H1 (cell line): ENCODE measurements around the gene ANKRD9. TPM values are rescaled to one million over a fixed set of nuclear protein-coding genes. Genes with fewer than 3 reads are reported as not detected.
"Not testable (repeated sequence)": the region's sequence is repeated elsewhere in the genome, so short reads cannot be mapped to it uniquely, and the experiment has no call there.

Source experiments
- CTCF ChIA-PET: fragments of 300-600 bp; sonication (Branson Sonifier 250); formaldehyde crosslinking; loops from one replicate; lab custom pipeline; 2021; ENCODE audit not compliant: partially characterized antibody; lab: Charles Lee
- POLR2A ChIA-PET: fragments of 300-600 bp; sonication (Branson Sonifier 250); formaldehyde crosslinking; loops from one replicate; lab custom pipeline; 2021; ENCODE audit warnings: inconsistent platforms; ENCODE audit not compliant: partially characterized antibody; lab: Charles Lee
- DNase-seq, 2 experiments: peaks; one replicate each; pipeline versions ENCODE4 v3.0.0 to v3.0.0-alpha.2; 2010 to 2022; ENCODE audit warnings: low spot score in 2 of 2, low read depth in 1 of 2, mixed read lengths in 1 of 2
- FAIRE-seq: peaks from 2 replicates; lab custom pipeline; 2011; peaks lifted over from hg19 to GRCh38; lab: Jason Lieb, UNC
- H2AFZ ChIP-seq: 2 replicates; pipeline ENCODE4 v1.8.1; 2012; ENCODE audit warnings: low read length, inconsistent platforms
- H2AK5ac ChIP-seq: 2 replicates; pipeline ENCODE4 v1.6.1; 2013; ENCODE audit warnings: low read depth, low read length
- H2BK120ac ChIP-seq: replicated peaks from 2 replicates; pipeline ENCODE3; 2013; ENCODE audit warnings: low read depth, low read length, inconsistent platforms
- H2BK12ac ChIP-seq: 2 replicates; pipeline ENCODE4 v1.6.1; 2013; ENCODE audit warnings: low read depth, low read length
- H2BK15ac ChIP-seq: 2 replicates; pipeline ENCODE4 v1.6.1; 2013; ENCODE audit warnings: low read length
- H2BK20ac ChIP-seq: 2 replicates; pipeline ENCODE4 v1.6.1; 2013; ENCODE audit warnings: low read length
- H2BK5ac ChIP-seq: 2 replicates; pipeline ENCODE4 v1.6.1; 2013; ENCODE audit warnings: low read depth, low read length
- H3K14ac ChIP-seq: 2 replicates; pipeline ENCODE4 v1.6.1; 2013; ENCODE audit warnings: inconsistent platforms; ENCODE audit not compliant: insufficient read length
- H3K18ac ChIP-seq: 2 replicates; pipeline ENCODE4 v1.6.1; 2013; ENCODE audit warnings: low read length; ENCODE audit errors: extremely low read depth
- H3K23ac ChIP-seq: 2 replicates; pipeline ENCODE4 v1.6.1; 2013; ENCODE audit warnings: inconsistent platforms; ENCODE audit not compliant: insufficient read length
- H3K23me2 ChIP-seq: 2 replicates; pipeline ENCODE4 v1.6.1; 2013; ENCODE audit warnings: low read depth, low read length
- H3K27ac ChIP-seq: 2 replicates; pipeline ENCODE4 v1.6.1; 2011; ENCODE audit warnings: low read depth, low read length, inconsistent platforms
- H3K27me3 ChIP-seq, 4 experiments: replicated peaks in 1 of 4; 1 replicate in 1 of 4; 2 replicates in 3 of 4; pipeline versions ENCODE4 v1.6.1 to v1.8.1; 2011 to 2013; ENCODE audit warnings: low read length in 3 of 4, mild to moderate bottlenecking in 3 of 4, inconsistent platforms in 2 of 4, mixed read lengths in 2 of 4, moderate library complexity in 1 of 4; ENCODE audit not compliant: control insufficient read depth in 3 of 4, insufficient read depth in 3 of 4; ENCODE audit errors: extremely low read depth in 1 of 4
- H3K36me3 ChIP-seq, 4 experiments: 2 replicates each; pipeline versions ENCODE4 v1.6.1 to v1.8.1; 2011 to 2013; ENCODE audit warnings: mild to moderate bottlenecking in 4 of 4, low read length in 3 of 4, moderate library complexity in 2 of 4, control low read depth in 1 of 4, inconsistent platforms in 1 of 4; ENCODE audit not compliant: insufficient read depth in 4 of 4, control insufficient read depth in 2 of 4
- H3K4ac ChIP-seq: replicated peaks from 2 replicates; pipeline ENCODE3; 2013; ENCODE audit warnings: low read length, low read depth, mixed read lengths, inconsistent platforms; ENCODE audit not compliant: insufficient read length
- H3K4me1 ChIP-seq, 4 experiments: replicated peaks in 1 of 4; 1 replicate in 1 of 4; 2 replicates in 3 of 4; pipeline versions ENCODE4 v1.6.1 to v1.8.1; 2011 to 2013; ENCODE audit warnings: low read length in 3 of 4, inconsistent platforms in 2 of 4, mixed read lengths in 1 of 4; ENCODE audit not compliant: insufficient read depth in 4 of 4, control insufficient read depth in 3 of 4
- H3K4me2 ChIP-seq, 2 experiments: 2 replicates each; pipeline versions ENCODE4 v1.6.1 to v1.8.1; 2011 to 2013; ENCODE audit warnings: low read depth in 2 of 2, low read length in 2 of 2, control low read depth in 1 of 2, inconsistent platforms in 1 of 2, mild to moderate bottlenecking in 1 of 2; ENCODE audit not compliant: insufficient read depth in 1 of 2
- H3K4me3 ChIP-seq, 4 experiments: fragments of 200-600, 300-600 bp in 1 of 4; sonication (generic), shearing (Covaris generic), sonication (Bioruptor Twin) in 1 of 4; 2 replicates each; pipeline versions ENCODE4 v1.5.1 to v1.8.1; 2011 to 2016; ENCODE audit warnings: low read length in 4 of 4, low read depth in 3 of 4, control low read depth in 2 of 4, inconsistent platforms in 2 of 4, mild to moderate bottlenecking in 2 of 4, mixed read lengths in 1 of 4, moderate library complexity in 1 of 4; ENCODE audit not compliant: insufficient read depth in 2 of 4; ENCODE audit errors: extremely low read depth in 1 of 4
- H3K56ac ChIP-seq: replicated peaks from 2 replicates; pipeline ENCODE3; 2013; ENCODE audit warnings: low read depth, mild to moderate bottlenecking, mixed read lengths, low read length, inconsistent platforms; ENCODE audit not compliant: insufficient read length
- H3K79me1 ChIP-seq: 2 replicates; pipeline ENCODE4 v1.6.1; 2013; ENCODE audit warnings: low read depth, low read length, control low read depth
- H3K79me2 ChIP-seq, 2 experiments: 2 replicates each; pipeline versions ENCODE4 v1.6.1 to v1.8.1; 2012 to 2013; ENCODE audit warnings: low read length in 2 of 2, mild to moderate bottlenecking in 2 of 2, inconsistent platforms in 1 of 2; ENCODE audit not compliant: insufficient read depth in 2 of 2, control insufficient read depth in 1 of 2
- H3K9ac ChIP-seq, 4 experiments: replicated peaks in 1 of 4; 1 replicate in 1 of 4; 2 replicates in 3 of 4; pipeline versions ENCODE4 v1.6.1 to v1.8.1; 2011 to 2013; ENCODE audit warnings: low read depth in 3 of 4, low read length in 3 of 4, control low read depth in 2 of 4, mild to moderate bottlenecking in 2 of 4, moderate library complexity in 2 of 4, inconsistent platforms in 1 of 4; ENCODE audit errors: extremely low read depth in 1 of 4
- H3K9me3 ChIP-seq, 2 experiments: 2 replicates each; pipeline versions ENCODE4 v1.6.1 to v1.8.1; 2012 to 2013; ENCODE audit warnings: mild to moderate bottlenecking in 2 of 2, moderate library complexity in 2 of 2, control low read depth in 1 of 2, inconsistent platforms in 1 of 2, low read depth in 1 of 2, low read length in 1 of 2, mixed read lengths in 1 of 2; ENCODE audit not compliant: insufficient read depth in 2 of 2
- H4K20me1 ChIP-seq, 2 experiments: replicated peaks in 1 of 2; 2 replicates each; pipeline versions ENCODE3 to v1.8.1; 2011 to 2013; ENCODE audit warnings: inconsistent platforms in 2 of 2, low read length in 2 of 2, mild to moderate bottlenecking in 1 of 2; ENCODE audit not compliant: insufficient read depth in 2 of 2, control insufficient read depth in 1 of 2
- H4K5ac ChIP-seq: 2 replicates; pipeline ENCODE4 v1.6.1; 2013; ENCODE audit warnings: low read length, low read depth, mixed read lengths, inconsistent platforms; ENCODE audit not compliant: insufficient read length
- H4K8ac ChIP-seq: 2 replicates; pipeline ENCODE4 v1.8.0; 2013; ENCODE audit warnings: mild to moderate bottlenecking, moderate library complexity, low read length, inconsistent platforms; ENCODE audit not compliant: insufficient read depth; ENCODE audit errors: extremely low read depth
- H4K91ac ChIP-seq: replicated peaks from 2 replicates; pipeline ENCODE3; 2013; ENCODE audit warnings: low read length, mixed read lengths, inconsistent platforms; ENCODE audit not compliant: insufficient read length
- CTCF ChIP-seq, 3 experiments: IDR thresholded peaks; 1 replicate in 2 of 3; 2 replicates in 1 of 3; pipeline versions ENCODE4 v1.5.1 to v1.6.1; 2011; ENCODE audit warnings: low read length in 3 of 3, mild to moderate bottlenecking in 3 of 3, inconsistent platforms in 2 of 3, low read depth in 1 of 3, moderate library complexity in 1 of 3; ENCODE audit not compliant: insufficient read depth in 1 of 3; ENCODE audit errors: control extremely low read depth in 1 of 3
- MAFK ChIP-seq: IDR thresholded peaks from 2 replicates; pipeline ENCODE4 v1.6.1; 2012; ENCODE audit warnings: low read depth, mild to moderate bottlenecking, improper control_type of control experiment, low read length
- NANOG ChIP-seq: IDR thresholded peaks from 2 replicates; pipeline ENCODE4 v1.6.1; 2011; ENCODE audit warnings: low read length, low read depth, mild to moderate bottlenecking, inconsistent platforms; ENCODE audit not compliant: insufficient read depth, poor library complexity, severe bottlenecking
- PHF8 ChIP-seq: fragments of 200-600 bp; sonication (generic); conservative IDR thresholded peaks from 2 replicates; pipeline ENCODE4 v1.7.1; 2012; ENCODE audit warnings: low read depth, mild to moderate bottlenecking, inconsistent platforms, low read length, moderate library complexity
- RFX5 ChIP-seq: IDR thresholded peaks from 2 replicates; pipeline ENCODE4 v1.6.1; 2011; ENCODE audit warnings: low read depth, low read length, improper control_type of control experiment, borderline replicate concordance
- TEAD4 ChIP-seq: IDR thresholded peaks from 2 replicates; pipeline ENCODE4 v1.6.1; 2012; ENCODE audit warnings: low read depth, low read length, inconsistent platforms, mixed read lengths
- WGBS, 2 experiments: shearing (Covaris generic) in 1 of 2; methylation state at CpG; one replicate each; pipeline versions ENCODE4 v1.1.6 to v1.1.7; 2013 to 2015; ENCODE audit warnings: low lambda C conversion rate in 2 of 2, mixed read lengths in 2 of 2, inconsistent platforms in 1 of 2, low coverage in 1 of 2, missing lambda C conversion rate in 1 of 2; ENCODE audit not compliant: insufficient replicate concordance in 2 of 2, insufficient coverage in 1 of 2, insufficient read length in 1 of 2; ENCODE audit errors: extremely low coverage in 1 of 2, missing lambda C conversion rate in 1 of 2; 5-methylcytosine and 5-hydroxymethylcytosine counted together
- polyA plus RNA-seq, 7 experiments: library from polyadenylated mRNA; depleted of rRNA in 3 of 7; stranded (reverse) in 5 of 7; unstranded in 2 of 7; fragments of >200 nt in 5 of 7; fragments of 200-250 nt in 2 of 7; gene quantifications; 1 replicate in 5 of 7; 2 replicates in 1 of 7; 4 replicates in 1 of 7; pipeline versions ENCODE4 v1.2.1 to v1.2.3, GENCODE V29; 2011 to 2013; ENCODE audit warnings: missing spikeins in 2 of 7, mixed read lengths in 2 of 7
- total RNA-seq: library from RNA; stranded (reverse); fragmentation: NEBNext Ultra II Directional; extraction: Animal tissue kit (Norgen Biotek cat#: 25700); gene quantifications from 2 replicates; pipeline ENCODE4 v1.2.1, GENCODE V29; 2021

Gene ANKRD9
- total and polyA plus RNA-seq, 2 of the 8 experiments (the other 6 are each of a cell fraction or from before 2014, with no cell fraction given), result 37.0 to 41.8 TPM

- TF ChIP-seq TEAD4 (no peak), RFX5 (no peak), MAFK (no peak), NANOG (no peak), CTCF (IDR thresholded peaks at IDR 0.05; ENCODE audit: control extremely low read depth in 1 of 3, insufficient read depth in 1 of 3, low read depth in 1 of 3, low read length in 3 of 3) (no peak), PHF8 (no peak)
These were observed 13.6 kb upstream of the ANKRD9 start (continued) for GRCh38 chr14:102523200-102523568.

GRCh38 chr14:102519709-102520108, 10.1 kb upstream of the ANKRD9 start:
- H3K23ac ChIP-seq, H2BK12ac ChIP-seq, H3K9me3 ChIP-seq, H3K79me2 ChIP-seq, H3K79me1 ChIP-seq, H3K36me3 ChIP-seq, H3K4me2 ChIP-seq, H2BK20ac ChIP-seq, H2BK15ac ChIP-seq, DNase-seq, H2BK5ac ChIP-seq, H3K27me3 ChIP-seq, H3K14ac ChIP-seq, H2AFZ ChIP-seq, H4K8ac ChIP-seq, H3K4me3 ChIP-seq, H3K4ac ChIP-seq, H4K5ac ChIP-seq, H3K9ac ChIP-seq, H3K56ac ChIP-seq, FAIRE-seq, H2AK5ac ChIP-seq, H4K91ac ChIP-seq, H3K18ac ChIP-seq, H4K20me1 ChIP-seq, H3K4me1 ChIP-seq, H2BK120ac ChIP-seq, H3K23me2 ChIP-seq, H3K27ac ChIP-seq: not testable (repeated sequence)
- CTCF ChIA-PET, result interaction anchor here (0.7 to 1.0 kb wide), 2 partner anchors 80 to 229 kb away, joined by 3 to 5 read pairs; no protein-coding TSS in a partner anchor
- POLR2A ChIA-PET, result interaction anchor here (0.6 kb wide), 1 partner anchor 200 kb away, joined by 4 read pairs; no protein-coding TSS in a partner anchor
- 89% methylated on average over 5 of the region's 5 CpGs; no CpG with 5 or more reads in 1 of the 2 experiments for WGBS, 2 experiments
